C4-2B (cell line): ENCODE results near the gene INS.
"Not testable (repeated sequence)": the region's sequence is repeated elsewhere in the genome, so short reads cannot be mapped to it uniquely, and the experiment has no call there.

Experiments
- H3K27ac ChIP-seq: fragments of 450-650 bp; 2 replicates; pipeline ENCODE4 v1.5.1; 2017
- ZFX ChIP-seq: fragments of 450-650 bp; IDR thresholded peaks from 2 replicates; pipeline ENCODE4 v1.6.1; 2017
- TF ChIP-seq, protein P1 (sequence below): fragments of 450-650 bp; conservative IDR thresholded peaks from 2 replicates; pipeline ENCODE4 v1.5.1; 2017; ENCODE audit warnings: mild to moderate bottlenecking

Gene INS

DNA sequence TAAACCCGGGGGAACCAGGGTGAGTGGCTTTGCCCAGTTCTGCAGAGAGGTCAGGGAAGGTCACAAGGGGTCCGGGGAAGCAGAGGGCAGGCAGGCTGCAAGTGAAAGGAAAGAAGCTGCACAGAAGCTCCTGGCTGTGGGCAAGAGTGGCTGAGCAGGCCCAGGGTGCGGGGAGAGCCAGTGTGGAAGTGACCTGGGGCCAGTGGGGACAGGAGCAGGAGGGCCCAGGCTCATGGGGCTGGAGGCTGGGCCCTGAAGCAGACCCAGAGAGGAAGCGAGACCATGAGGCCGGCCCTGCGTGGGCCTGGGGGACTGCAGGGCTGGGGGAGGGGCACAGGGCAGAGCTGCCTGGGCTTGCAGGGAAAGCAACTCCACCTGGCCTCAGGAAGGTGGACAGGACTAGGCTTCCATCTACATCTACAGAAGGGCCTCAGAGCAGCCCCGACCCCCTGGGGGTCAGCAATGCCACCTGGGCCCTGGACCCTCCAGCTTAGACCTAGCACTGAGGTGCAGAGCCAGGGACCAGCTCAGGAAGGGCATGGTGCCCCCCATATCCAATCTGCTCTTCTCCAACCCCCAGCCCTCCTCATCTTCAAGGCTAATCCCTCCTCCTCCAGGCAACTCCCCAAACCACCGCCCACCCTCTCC is 33.4 kb downstream of the INS start:
- TF ChIP-seq, protein P1, sequence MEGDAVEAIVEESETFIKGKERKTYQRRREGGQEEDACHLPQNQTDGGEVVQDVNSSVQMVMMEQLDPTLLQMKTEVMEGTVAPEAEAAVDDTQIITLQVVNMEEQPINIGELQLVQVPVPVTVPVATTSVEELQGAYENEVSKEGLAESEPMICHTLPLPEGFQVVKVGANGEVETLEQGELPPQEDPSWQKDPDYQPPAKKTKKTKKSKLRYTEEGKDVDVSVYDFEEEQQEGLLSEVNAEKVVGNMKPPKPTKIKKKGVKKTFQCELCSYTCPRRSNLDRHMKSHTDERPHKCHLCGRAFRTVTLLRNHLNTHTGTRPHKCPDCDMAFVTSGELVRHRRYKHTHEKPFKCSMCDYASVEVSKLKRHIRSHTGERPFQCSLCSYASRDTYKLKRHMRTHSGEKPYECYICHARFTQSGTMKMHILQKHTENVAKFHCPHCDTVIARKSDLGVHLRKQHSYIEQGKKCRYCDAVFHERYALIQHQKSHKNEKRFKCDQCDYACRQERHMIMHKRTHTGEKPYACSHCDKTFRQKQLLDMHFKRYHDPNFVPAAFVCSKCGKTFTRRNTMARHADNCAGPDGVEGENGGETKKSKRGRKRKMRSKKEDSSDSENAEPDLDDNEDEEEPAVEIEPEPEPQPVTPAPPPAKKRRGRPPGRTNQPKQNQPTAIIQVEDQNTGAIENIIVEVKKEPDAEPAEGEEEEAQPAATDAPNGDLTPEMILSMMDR, result no peak
- TF ChIP-seq ZFX, result no peak
- no peak overlapping the region for H3K27ac ChIP-seq

DNA sequence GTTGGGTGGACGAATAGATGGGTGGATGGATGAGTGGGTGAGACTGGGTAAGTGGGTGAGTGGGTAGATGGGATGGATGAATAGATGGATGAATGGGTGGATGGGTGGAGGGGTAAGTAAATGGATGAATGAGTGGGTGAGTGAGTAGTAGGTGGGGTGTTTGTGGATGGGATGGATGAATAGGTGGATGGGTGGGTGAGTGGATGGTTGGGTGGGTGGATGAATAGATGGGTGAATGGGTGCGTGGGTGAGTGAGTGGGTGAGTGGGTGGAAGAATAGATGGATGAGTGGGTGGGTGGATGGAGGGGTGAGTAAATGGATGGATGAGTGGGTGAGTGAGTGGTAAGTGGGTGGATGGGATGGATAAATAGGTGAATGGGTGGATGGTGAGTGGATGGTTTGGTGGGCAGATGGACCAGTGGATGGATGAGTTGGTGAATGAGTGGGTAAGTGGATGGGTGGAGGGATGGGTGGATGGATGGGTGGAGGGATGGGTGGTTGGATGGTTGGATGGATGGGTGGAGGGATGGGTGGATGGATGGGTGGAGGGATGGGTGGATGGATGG is 34.4 kb downstream of the INS start:
- TF ChIP-seq, protein P1, result no peak
- TF ChIP-seq ZFX, result no peak
- H3K27ac ChIP-seq, result no peak overlapping the region

DNA sequence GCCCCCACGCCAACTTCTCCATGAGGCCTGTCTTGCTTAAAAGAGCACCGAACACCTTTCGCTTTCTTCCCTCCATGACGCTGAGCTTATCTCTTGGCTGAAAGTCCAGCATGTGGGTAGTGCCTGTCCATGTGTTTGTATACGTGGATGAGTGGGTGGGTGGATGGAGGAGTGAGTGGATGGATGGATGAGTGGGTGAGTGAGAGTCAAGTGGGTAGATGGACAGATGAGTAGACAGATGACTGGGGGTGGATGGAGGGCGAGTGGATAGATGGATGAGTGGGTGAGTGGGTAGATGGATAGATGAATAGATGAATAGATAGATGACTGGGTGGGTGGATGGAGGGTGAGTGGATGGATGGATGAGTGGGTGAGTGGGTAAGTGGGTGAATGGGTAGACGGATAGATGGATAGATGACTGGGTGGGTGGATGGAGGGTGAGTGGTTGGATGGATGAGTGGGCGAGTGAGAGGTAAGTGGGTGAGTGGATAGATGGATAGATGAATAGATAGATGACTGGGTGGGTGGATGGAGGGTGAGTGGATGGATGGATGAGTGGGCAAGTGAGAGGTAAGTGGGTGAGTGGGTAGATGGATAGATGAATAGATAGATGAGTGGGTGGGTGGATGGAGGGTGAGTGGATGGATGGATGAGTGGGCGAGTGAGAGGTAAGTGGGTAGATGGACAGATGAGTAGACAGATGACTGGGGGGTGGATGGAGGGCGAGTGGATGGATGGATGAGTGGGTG is 36.1 kb downstream of the INS start:
- not testable (repeated sequence) for H3K27ac ChIP-seq

DNA sequence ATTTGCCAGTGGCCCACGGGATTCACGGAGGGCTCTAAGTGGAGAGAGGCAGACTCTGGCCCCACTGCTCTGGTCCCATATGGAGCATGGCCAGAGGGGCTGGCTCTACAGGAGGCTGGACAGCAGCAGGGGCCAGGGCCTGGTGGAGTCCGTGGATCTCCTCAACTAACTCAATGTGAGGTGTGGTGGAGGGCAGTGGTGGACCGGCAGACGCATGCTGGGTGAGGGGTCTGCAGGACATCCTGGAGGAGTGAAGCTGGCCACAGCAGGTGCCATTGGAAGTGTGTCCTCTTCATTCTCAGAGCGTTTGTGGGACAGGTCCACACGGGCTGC is 37.4 kb downstream of the INS start:
- H3K27ac ChIP-seq, result no peak overlapping the region
- no peak for TF ChIP-seq ZFX
- TF ChIP-seq, protein P1, result no peak

DNA sequence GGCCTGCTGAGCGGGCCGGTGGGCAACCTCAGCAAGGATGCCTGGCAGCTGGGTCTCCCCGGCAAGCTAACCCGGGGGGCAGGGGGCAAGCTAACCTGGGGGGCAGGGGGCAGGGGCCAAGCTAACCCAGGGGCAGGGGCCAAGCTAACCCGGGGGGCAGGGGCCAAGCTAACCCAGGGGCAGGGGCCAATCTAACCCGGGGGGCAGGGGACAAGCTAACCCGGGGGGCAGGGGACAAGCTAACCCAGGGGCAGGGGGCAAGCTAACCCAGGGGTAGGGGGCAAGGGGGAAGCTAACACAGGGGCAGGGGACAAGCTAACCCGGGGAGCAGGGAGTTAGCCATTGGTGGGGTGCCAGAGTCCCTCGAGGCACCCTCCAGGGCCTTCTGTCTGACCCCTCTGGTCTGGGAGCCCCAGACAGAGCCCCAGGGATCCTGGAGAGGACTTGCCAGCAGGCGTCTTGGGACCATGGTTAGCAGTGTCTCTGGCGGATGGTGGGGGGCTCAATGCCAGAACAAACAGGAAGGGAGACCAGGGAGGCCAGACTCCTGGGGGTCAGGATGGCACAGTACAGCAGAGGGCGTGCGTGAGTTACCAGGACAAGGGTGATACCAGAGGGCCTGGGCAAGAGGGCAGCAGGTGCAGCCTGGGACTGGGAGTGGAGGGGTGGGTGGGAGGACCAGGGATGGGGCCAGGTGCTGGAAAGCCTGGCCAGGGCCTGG is 37.9 kb downstream of the INS start:
- no peak for TF ChIP-seq ZFX
- TF ChIP-seq, protein P1, result no peak
- H3K27ac ChIP-seq, result no peak overlapping the region

DNA sequence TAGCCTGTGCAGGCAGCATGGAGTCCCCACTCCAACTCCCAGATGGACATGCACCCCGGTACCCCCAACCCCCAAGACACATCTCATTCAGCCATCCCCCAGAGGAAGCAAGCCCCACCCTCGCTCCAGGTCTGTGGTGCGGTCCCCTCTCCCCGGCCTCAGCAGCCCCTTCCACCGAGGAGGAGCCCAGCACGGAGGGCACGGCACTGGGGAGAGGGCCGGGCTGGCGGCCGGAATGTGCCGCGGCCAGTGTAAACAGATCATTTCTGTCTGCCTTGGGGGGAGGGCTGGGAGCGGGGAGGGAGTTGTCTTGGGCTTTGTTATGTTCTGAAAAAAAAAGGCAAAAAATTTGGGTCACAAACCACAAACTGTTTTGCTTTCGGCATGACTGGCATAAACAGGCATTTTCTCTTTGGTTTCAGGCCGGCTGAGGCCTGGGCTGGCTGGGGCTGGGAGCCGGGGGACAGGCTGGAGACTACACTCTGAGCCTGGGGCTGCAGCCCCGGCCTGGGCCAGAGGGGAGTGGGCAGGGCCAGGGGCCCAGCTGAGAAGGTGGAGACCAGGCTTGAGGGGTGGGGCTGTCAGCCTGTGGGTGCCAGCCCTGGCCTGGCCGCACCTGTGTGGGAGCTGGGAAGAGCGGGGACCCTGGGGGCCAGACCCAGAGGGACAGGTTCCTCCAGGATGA is 38.6 kb downstream of the INS start:
- H3K27ac ChIP-seq, result no peak overlapping the region
- no peak for TF ChIP-seq ZFX
- TF ChIP-seq, protein P1, result no peak

DNA sequence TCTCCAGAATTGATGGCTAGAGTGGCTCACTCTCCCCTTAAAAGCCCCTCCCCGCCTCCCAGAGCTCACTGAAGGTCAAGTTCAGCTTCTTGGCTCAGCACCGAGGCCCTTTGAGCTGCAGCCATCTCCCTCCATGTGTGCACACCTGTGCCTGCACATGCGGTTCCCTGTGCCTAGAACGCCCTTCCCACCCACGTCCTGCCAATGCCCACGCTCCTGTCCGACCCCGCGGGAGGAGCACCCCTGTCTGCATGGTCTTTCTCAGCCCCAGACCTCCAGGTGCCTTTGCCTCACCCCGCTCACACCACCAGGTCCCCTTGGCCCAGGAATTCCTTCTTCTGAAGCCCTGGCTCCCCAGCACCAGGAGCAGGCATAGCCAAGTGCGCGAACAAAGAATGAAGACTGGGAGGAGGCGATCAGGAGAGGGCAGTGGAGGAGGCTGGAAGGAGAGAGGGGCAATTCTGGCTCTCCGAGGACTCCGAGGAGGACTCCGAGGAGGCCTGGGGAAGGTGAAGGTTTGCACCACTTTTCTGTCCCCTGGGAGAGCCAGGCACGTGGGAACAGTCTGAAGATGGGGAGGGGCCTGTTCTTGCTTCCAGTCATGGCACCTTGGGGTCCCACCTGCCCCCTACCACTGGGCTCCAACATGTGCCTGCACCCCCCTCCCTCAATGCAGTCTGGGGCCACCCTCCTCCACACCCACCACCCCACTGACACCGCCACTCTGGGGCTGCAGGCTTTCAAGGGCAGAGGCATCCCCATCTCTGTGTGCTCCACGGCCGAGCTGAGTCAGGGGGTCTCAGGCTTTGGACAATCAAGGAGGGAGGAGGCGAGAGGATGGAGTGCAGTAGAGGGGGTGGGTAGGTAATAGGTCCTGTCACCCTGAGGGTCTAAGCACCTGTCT is 39.5 kb downstream of the INS start:
- TF ChIP-seq, protein P1, result no peak
- no peak for TF ChIP-seq ZFX
- H3K27ac ChIP-seq, result no peak overlapping the region
